Forelimb muscle (tissue), 1 donor: ENCODE results near the gene HNRNPM. TPM values are rescaled to one million over a fixed set of nuclear protein-coding genes. Genes with fewer than 3 reads are reported as not detected.

Source experiments
- polyA plus RNA-seq: library from polyadenylated mRNA; unstranded; fragments of 120-200 nt; gene quantifications from one replicate; pipeline ENCODE4 v1.2.1, GENCODE V29; 2013; ENCODE audit not compliant: insufficient read length

Gene HNRNPM
- polyA plus RNA-seq, 1 donor = 170 TPM

Other genes starting within 250 kb of the HNRNPM start
- gene CERS4, start 235.6 kb upstream of the HNRNPM start, polyA plus RNA-seq = 12.5 TPM
- gene CD320, start 136.6 kb upstream of the HNRNPM start, polyA plus RNA-seq = 23.5 TPM
- 44.0 TPM for gene NDUFA7, start 123.6 kb upstream of the HNRNPM start, polyA plus RNA-seq
- gene RPS28, start 123.5 kb upstream of the HNRNPM start, polyA plus RNA-seq = 697 TPM
- gene KANK3, start 101.7 kb upstream of the HNRNPM start, polyA plus RNA-seq = 10.3 TPM
- gene ANGPTL4, start 80.8 kb upstream of the HNRNPM start, polyA plus RNA-seq = 1.5 TPM
- gene RAB11B, start 54.6 kb upstream of the HNRNPM start, polyA plus RNA-seq = 69.6 TPM
- 14.9 TPM for gene MARCHF2, start 31.7 kb upstream of the HNRNPM start, polyA plus RNA-seq
- 2.2 TPM for gene PRAM1, start 57.7 kb downstream of the HNRNPM start, polyA plus RNA-seq
- gene ZNF414, start 69.2 kb downstream of the HNRNPM start, polyA plus RNA-seq = 13.8 TPM
- 6.7 TPM for gene MYO1F, start 132.5 kb downstream of the HNRNPM start, polyA plus RNA-seq
- gene ADAMTS10, start 165.7 kb downstream of the HNRNPM start, polyA plus RNA-seq = 25.0 TPM
- gene NFILZ, start 185.7 kb downstream of the HNRNPM start, polyA plus RNA-seq = not detected